ENCODE data around the gene WWOX.
A peak's percentile ranks its signal among the peaks of the same experiment; 100 is the strongest.

Gene WWOX

DNA sequence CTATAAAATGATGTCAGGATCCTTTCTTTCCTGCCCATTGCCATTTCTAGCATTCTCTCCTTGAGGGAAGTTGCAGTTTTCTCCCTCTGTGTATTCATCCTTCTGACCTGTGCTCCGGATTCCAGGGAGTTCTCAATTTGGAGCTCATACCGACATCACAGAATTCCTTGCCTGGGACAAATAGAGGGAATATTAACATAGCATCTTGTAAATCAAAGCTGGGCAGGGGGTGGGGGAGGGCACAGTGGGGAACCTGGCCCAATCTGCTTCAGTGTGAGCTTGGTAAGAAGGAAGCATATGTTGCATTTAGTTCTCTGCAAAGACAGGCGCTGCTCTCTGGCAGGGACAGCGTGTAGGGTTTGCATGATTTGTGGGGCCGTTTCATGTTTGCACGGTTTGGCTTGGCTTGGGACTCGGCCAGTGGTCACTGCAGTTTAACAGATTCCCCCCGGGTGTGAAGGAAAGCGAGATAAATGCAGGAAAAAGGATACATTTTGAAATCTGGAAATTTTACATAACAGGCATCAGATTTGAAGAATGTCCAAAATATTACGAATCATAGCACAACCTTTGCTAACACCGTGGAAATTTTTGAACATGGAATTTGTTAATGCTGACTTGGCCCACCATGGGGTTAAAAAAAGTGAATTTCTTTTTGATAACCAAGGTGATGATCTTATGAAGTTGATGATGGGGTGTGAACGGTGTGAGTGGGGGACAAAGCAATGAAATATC is 178.0 kb downstream of the WWOX start:
- DNase-seq, result peak; percentile 47

DNA sequence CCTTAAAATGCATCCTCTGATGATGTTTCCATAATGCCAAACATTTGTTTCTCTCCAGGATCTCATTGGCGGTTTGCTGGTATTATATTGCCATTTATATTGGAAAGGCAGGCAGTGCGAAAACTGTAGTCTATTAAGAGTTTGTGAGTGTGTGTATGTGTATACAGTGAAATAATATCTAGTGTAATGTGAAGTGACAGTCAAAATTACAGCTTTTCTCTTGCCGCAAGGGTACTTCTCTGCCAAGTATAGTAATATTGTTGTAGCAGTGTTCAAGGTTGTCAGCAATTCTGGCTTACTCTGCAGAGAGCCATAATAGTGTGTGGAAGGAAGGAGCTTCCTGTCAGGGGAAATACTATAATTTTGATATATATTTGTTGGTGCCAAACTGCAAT is 178.6 kb downstream of the WWOX start:
- peak; percentile 23 for DNase-seq

DNA sequence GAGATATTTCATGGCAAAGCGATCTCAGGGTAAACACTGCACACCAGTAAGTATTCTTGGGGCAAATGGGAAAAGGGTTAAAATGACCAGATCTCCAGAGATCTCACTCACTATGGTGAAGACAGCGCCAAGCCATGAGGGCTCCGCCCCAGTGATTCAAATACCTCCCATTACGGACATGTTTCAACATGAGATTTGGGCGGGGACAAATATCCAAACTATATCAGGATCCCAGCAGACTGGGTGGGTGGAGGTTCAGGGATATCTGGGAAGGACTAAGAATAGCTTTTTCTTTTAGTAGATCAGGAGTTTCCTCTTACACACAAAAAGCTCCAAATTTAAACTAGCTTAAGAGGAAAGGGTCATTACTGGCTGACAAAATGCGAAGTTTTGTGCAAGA is 181.7 kb downstream of the WWOX start:
- no peak for DNase-seq

DNA sequence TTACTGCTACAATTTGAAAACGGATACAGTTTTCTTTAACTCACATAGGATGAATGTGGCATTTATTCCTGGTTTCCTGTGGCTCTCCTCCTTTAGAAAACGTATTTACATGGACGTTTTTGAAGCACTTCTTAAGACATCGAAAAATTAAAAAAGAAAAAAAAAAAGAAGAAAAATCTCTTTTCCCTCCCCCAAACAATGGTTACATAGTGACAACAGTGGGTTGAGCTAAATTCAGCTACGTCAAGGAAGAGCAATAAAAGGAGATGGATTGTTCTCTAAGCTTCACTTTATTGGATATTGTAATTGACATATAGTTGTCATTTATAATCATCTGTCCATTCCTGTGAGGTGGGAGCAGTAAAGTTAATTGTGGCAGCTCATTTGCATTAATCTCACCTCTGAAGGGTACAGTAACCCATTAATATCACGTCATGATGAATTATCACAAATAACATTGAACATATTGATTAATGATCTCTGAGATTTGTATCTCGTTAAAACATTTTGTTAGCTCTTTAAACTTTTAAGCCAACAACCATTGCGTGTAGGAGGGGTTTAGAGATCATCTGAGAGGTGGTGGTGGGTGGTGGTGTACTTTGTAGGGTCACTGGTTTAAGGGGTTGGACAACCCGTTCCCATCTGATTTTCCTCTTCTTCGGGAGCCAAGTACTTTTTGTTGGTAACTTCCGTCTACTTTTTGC is 184.2 kb downstream of the WWOX start:
- DNase-seq, result no peak

DNA sequence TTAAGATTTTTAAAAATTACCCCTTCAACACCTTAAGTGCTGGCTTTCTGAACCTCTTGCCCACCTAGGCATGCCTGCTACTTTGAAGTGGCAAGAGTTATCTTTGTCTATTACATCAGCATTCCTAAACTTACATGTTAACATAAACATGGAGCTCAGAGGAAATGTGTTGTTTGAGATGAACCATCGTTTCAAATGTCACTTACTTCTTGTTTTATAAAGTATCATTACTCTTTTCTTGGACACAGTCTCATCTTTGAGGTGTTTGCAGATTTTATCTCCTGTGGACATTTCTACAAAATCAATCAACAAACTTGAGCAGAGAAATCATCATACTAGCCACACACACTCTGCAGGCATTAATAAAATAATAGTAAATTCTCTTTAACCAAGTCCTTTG is 184.9 kb downstream of the WWOX start:
- no peak for DNase-seq

DNA sequence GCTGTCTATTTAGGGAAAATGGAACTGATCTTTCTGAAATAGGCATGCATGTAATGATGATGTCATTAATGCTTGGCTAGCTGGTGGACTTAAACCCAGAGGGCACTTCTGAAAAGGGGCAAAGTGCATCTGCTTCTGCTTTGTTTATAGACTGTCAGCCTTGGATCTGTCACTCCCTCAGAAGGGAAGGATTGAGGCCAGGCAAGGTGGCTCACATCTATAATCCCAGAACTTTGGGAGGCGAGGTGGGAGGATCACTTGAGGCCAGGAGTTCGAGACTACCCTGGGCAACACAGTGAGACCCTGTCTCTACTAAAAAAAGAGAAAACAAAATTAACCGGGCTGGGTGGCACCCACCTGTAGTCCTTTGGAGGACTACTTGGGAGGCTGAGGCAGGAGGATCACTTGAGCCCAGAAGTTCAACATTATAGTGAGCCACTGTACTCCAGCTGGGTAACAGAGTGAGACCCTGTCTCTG is 185.5 kb downstream of the WWOX start:
- no peak for DNase-seq

DNA sequence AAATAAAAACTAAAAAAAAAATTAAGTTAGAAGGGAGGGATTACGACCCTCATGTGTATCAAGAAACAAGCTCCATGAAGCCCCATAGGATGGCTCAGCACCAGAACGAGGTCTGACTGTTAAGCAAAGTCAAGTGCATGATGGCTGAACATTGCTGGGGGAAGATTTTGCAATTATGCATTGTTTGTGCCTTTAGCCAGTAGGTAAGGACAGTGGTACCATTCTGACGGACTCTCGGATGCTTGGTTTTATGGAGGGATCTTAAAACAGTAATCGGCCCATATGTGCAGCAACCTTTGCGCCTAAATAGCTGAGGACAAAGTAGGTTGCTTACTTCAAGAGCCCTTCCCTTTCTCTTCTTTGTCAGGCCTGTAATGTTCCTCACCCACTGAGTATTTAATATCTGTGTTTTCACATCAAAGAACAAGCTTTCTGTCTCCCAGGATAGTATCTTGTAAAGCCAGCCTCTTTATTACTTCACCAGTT is 186.0 kb downstream of the WWOX start:
- DNase-seq, result no peak

DNA sequence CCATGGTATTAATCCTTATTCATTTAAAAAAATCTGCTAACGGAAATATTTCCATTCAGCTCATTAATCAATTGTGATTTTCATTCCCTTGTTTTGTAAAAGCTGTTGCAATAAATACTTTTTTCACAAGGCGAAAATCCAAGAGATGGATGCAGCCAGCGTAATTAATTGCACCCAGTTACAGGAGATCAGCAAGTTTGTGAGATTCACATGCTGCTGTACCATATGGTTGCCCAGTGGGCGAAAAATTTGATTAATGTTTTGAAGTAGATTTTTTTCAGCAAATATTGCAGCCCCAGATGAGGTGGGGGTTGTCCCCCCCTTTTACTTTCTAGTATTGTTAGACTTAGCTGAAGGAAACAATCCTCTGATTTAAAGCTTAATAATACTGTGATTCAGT is 186.6 kb downstream of the WWOX start:
- DNase-seq, result peak; percentile 51

DNA sequence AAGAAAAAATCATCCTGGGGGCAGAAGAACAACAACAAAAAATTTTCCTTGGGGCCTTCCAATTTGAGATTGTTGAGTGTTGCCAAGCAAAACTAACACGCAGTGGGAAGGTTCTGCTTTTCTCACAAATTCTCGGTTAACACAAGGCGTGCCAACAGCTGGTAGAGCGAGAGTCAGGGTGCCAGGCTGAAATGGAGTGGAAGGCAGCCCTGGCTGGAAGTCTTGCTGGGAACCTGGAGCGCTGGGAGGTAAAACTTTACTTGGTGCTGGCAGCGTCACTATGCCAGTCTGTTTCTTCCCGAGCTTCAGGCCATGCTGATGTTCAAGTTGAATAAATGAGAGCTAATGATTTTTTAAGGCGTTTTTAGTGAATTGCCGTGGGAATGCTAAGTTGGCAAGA is 189.4 kb downstream of the WWOX start:
- no peak for DNase-seq

DNA sequence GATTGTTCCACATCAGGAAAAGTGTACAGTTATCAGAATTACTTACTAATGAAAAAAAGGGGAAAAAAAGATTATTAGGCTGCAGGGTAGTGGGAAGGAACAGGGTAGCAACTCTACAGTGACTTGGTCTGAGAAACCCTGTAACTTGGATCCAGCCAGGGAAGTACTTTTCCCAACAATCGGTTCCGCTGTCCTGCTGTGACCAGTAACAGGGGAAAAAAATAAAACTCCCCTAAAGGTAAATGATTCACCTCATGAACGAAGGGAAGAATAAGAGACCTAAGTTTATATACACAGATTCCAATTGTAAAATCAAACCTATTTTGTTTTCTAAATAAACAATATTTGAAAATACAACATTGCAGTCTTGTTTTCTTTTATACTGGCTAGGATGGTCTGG is 189.9 kb downstream of the WWOX start:
- no peak for DNase-seq

DNA sequence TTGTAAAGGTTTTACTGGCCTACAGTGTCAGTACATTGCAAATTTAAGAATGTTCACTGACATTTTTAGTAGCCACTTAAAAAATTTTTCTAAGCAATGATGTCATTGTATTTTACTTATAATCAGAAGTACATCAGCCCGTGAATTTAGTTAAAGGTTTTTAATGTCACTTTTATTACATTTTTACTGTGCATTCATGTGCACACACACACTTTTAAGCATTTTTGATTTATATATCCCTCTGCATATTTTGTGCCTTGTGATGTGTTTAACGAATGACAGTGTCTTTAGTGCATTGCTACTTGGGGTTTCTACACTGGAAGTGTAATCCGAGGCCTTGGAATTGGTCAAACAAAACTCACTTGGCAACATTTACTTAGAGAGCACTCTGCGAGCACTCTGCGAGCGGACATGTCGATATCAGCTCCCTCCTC is 190.4 kb downstream of the WWOX start:
- DNase-seq, result no peak

DNA sequence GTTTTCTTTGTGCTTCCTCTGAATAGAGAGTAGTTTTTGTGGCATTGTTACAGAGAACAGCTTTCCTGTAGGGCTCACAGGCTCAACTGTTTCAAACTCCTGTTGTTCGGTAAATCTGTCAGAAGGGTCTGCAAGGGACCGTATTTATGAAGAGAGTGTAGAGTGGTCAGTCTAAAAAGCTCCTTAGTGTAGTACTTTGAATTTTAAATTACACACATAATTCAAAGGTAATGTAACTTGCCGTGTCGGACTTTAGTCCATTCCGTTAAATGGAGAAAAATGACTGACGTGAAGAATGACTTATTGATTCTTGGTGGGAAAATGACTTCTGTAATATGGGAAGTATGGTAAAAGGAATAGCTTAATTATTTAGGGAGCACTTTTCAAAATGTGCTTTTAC is 190.9 kb downstream of the WWOX start:
- DNase-seq, result no peak

DNA sequence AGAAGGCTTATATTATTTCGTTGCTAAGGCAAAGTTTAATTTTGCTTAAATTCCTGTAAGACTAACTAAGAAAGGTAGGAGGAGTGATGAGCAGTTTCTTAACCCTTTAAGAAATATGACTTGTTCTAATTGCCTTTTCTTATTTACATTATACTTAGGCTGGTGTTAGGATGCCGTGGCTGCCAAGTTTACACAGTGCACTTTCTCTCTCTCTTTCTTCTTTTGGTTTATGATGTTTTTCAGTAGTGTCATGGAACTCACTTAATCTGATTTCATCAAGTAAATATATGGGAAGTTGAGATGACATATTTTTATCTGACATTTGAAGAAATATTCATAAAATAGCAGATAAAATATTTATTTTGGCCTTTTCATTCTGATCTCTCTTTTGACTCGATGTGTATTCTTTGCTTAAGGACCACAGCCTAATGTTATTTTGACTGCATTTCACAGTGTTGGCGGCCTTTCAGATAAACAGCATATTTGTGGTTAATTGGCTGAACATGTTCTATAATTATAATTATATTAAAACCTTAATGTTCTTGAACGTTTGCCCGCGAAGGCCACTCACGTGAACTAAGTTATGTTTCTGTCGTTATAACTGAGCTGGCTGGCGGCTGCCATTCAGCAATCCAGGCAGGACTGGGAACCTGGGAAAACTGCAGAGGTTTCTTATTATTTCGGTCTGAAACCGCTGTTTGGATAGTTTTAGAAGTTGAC is 191.6 kb downstream of the WWOX start:
- peak; percentile 50 for DNase-seq

DNA sequence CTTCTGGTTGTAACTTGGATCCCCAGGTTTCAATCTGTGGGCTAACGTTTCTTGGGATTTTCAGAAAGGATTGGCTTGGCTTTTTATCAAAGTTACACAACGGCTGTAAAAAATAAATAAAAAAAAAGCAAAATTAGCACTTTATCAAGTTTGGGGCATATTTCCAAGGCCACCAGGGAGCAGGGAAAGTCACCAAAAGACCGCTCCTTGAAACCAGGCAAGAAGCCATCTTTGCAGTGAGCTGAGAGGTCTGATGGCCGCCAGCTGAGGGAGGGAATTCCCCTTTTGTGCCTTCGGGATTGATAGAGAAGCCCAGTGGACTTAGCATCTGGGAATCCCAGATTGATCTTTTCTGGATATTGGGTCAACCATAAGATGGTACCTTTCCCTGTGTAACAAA is 192.2 kb downstream of the WWOX start:
- DNase-seq, result no peak

DNA sequence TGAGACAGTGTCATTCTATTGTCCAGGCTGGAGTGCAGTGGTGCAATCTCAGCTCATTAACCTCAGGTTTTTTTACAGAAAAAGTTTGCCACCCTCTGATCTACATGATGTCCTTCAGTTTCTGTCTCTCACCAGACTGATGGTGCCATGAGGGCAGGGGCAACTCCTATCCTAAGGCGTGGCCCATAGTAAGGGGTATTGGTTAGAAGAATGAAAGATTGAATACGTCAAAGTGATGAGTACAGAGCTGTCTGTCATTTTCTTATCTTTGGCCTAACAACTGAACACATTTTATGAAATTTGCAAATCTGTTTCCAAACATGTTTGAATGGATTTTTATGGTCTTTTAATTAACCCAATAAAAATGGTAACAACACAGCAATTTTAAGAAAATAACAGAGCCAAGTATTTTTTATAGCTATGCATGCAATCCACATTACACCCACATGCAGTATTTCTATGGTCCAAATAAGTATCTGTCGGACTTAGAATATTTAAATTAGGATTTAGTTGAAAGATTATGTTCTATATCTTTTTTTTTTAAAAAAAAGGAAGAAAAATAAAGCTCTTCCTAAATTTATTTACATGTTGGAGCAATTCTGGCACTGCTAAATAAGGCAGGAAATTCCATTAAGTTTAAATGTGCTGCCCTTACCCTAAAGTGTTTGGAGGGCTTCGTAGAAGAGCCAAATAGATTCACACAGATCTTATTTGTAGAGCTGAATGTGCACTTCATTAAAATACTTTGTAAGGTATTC is 192.8 kb downstream of the WWOX start:
- no peak for DNase-seq

DNA sequence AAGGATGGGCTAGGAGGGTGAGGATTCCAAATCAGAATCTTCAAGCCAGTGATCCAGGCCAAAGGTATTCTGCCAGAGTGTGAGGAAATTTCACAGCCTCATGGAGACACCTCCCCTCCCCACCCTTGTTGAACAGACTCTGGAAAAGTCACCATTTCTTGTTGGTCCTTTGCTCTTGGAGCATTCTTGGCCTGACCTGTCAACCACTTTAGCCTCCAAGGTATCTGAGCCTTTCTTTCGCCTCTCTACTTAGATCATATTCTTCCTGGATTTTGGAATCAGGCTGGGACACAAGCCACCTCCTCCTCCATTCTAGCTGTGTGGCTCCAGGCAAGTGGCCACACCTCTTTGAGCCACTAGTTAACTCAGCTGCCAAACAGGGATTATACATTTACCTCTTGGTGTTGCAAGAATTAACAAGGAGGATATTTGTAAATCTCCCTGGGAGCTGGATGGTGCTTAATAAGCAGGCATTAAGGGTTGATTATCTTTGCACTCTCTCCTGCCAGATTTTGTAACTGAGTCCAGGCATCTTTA is 193.5 kb downstream of the WWOX start:
- no peak for DNase-seq

DNA sequence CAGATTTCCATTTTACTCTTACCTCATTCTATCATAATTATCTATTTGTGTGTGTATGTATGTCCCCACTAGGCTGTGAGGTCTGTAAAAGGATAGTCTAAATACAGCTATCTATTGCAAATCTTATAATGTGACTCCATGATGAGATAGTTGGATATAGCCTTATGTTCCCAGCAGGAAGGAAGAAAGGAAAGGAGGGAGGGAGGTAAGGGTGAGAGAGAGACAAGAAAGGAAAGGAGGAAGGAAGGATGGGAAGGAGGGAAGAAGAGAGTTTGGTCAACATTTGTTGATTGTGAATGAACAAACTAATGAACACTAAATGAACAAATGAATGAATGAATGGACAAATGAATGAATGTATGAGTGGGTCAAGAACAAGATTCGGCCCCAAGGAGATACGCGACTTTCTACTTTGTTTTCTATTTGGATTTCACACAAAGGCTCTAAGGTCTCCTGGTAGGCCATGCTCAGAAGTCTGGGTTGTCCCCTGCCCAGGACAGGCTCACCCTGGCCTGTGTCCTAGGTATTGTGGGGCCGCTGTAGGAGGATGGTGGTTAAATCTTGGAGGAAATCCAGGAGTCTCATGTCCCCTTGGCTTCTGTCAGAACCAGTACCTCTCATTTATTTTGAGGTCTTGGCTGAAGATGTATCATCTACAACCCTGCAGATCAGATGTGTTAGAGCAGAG is 195.2 kb downstream of the WWOX start:
- DNase-seq, result no peak

DNA sequence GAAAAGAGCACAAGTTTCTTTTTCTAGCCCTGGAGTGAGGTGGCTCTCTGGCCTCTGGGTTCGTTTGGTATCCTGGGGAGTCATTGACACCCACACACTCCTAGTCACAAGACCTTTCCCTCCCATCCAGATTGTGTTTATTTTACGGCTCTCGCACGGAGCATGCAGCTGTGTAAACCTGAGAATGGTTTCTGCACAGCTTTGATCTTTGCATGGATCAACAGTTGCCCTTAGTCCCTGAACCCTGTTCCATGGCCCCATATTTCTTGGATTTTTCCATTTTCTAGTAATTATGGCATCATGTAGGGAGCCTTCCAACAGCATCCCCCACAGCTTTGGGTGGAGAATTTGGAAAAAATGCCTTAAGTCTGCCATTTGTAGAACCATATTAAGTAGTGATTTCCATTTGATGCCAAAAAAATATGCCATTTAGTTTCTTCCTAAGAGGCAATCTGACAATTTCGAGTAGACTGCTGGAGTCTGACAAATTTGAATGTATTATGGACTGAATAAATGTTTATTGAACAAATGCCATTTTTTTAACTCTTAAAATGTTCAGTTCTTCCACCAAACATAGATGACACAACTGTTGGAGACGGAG is 197.7 kb downstream of the WWOX start:
- DNase-seq, result no peak

DNA sequence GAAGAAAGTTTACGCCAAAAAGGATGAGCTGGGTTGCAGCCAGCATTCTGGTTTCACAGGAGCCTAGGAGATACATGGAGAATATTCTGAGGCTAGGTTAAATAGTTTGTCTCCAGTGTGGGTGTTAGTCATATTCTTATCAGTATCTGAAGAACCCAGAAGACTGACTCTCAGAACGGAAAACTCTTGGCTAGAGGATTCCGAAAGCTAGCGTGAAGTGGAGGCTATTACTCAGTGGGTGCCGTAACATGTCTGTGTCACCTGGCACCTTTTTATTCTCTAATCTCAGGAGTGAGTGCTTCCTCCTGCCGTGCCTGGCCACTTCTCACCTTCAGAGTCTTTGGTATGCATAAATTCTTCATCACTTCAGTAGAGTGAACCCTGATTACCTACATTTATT is 199.5 kb downstream of the WWOX start:
- DNase-seq, result no peak

DNA sequence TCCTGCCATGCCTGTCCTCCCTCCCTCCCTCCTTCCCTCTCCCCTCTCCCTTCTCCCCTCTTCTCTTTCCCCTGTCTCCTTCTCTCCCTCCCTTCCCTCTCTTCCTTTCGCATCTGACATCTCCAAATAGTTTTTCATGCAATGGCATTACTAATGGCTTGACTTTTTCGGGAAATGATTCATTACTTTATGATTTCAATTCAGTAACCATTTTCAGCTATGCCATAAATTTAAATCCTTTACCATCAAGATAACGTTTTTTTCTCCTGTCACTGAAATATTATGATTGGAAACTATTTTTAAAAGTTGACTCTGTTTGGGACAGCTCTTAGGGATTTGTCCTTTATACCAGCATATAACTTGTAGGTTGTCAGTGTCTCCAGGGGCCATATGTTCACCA is 201.0 kb downstream of the WWOX start:
- DNase-seq, result no peak

DNA sequence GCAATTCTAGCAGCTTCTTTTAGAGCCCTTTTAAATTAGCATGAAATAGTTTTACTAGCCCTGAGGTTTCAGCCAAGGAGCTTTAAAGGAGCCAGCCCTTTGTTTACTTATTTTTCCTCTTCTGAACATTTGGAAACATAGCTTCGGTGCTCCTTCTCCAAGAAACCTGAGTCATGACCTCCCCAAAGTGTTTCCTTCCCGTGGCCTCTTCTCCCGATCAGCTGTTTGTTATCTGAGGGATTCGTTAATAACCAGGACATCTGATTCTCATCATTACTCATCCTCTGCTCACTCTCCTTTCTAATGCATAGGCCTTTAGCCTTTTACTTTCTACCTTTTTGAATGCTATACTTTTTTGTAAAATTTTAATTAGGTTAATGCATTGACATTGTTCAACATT is 204.5 kb downstream of the WWOX start:
- no peak for DNase-seq

DNA sequence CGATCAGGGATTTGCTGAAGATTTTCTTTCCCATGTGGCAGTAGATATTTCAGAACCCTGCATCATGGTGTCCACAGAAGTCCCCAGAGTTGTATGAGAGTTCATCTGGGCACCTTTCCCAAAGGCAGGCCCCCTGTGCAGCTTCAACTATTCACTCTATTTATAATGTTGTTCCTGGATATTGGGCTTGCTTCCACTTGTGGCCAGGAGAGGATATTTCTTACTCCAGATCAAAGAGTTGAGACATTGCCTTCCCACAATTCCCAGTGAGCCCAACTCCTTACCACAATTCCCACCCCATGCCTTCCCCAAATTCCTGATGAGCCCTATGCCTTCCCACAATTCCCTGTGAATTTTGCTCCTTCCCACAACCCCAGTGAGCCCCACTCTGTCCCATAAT is 206.9 kb downstream of the WWOX start:
- DNase-seq, result no peak
